ENCODE measurements around the gene DMAC2L. TPM values are rescaled to one million over a fixed set of nuclear protein-coding genes. Genes with fewer than 3 reads are reported as not detected.

DMAC2L gene
- polyA plus RNA-seq, 1 of the 3 experiments (the other 2 are of a cell fraction) = 20.3 TPM

GRCh38 chr14:50310445-50310844 lies 1.7 kb upstream of the DMAC2L start (continued):
- TF ChIP-seq SMC3 (IDR thresholded peaks at IDR 0.05; ENCODE audit: low read depth, low read length) (no peak), GABPA (IDR thresholded peaks at IDR 0.05; ENCODE audit: low read depth) (no peak)

GRCh38 chr14:50311337-50311971 lies 670 bp upstream of the DMAC2L start:
- TF ChIP-seq RFX5 (IDR thresholded peaks at IDR 0.05; ENCODE audit: low read length) (no peak), NFIC (IDR thresholded peaks at IDR 0.05; ENCODE audit: borderline replicate concordance) (no peak), CTCF (IDR thresholded peaks at IDR 0.05) (peak; percentile 51)
- H4K20me1 ChIP-seq (ENCODE audit: insufficient read depth) = no peaks in the 10 kb centered on the region
- peaks cover 47% of the 10 kb centered on the region for H3K79me2 ChIP-seq (ENCODE audit: insufficient read depth)
- peak overlapping the region; percentile 64 to 69 for H3K4me3 ChIP-seq (ENCODE audit: low read depth in 2 of 2, low read length in 1 of 2)
- peak overlapping the region; percentile 78 for H3K9ac ChIP-seq
- ChIA-PET CTCF (interaction anchor here (0.5 to 3.8 kb wide), 15 partner anchors 10 to 1077 kb away, joined by 3 to 25 read pairs (median 3); partner anchors contain the start of gene MAP4K5), POLR2A (interaction anchor here (0.9 to 2.0 kb wide), 6 partner anchors 10 to 250 kb away, joined by 3 to 7 read pairs (median 4); partner anchors contain the start of genes CDKL1 and VCPKMT)
- no peaks in the 10 kb centered on the region for H3K27me3 ChIP-seq (ENCODE audit: insufficient read depth)
- peaks cover 6 to 7% of the 10 kb centered on the region in 2 experiments; a peak in 2 of 4 replicates for H3K4me1 ChIP-seq (ENCODE audit: control insufficient read depth in 1 of 2, insufficient read depth in 2 of 2, low read depth in 1 of 2, low read length in 1 of 2)
- H3K36me3 ChIP-seq (replicated peaks in 1 of 2; ENCODE audit: control insufficient read depth in 1 of 2, insufficient read depth in 2 of 2, low read length in 1 of 2) = peaks cover 0 to 14% of the 10 kb centered on the region in 2 experiments
- no peaks in the 10 kb centered on the region for H3F3A ChIP-seq (replicated peaks; ENCODE audit: insufficient read depth)
- WGBS (ENCODE audit: low lambda C conversion rate) = 10% methylated on average over 13 of the region's 18 CpGs
- peaks cover 3% of the 10 kb centered on the region; the same call in 1 of the 2 replicates for H3K9me2 ChIP-seq
- H3K4me2 ChIP-seq = peak overlapping the region; percentile 91
- peak; percentile 87 for DNase-seq
- H3K27ac ChIP-seq (ENCODE audit: low read depth in 2 of 2, low read length in 1 of 2) = peak overlapping the region; percentile 53 to 89; a peak in 3 of 4 replicates
- H2AFZ ChIP-seq (ENCODE audit: low read depth) = peak overlapping the region; percentile 94
- no peaks in the 10 kb centered on the region for H3K9me3 ChIP-seq

DNA sequence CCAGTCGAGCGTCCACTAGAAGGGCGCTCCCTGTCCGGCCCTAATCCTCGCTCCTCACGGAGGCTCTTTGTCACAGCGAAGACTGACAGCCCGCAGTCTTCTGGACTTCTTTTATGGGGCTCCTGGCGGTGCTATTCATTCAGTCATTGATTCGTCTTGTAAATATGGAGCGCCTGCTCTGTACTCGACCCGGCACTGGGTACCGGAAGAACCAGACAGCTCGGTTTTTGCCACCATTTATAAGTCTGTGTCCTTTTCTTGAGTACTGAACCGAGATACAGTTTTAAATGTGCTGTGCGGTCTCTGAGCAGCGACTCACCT lies 570 bp downstream of the DMAC2L start:
- peaks cover 2% of the 10 kb centered on the region for H3F3A ChIP-seq (replicated peaks; ENCODE audit: insufficient read depth)
- under 1% methylated on average over 15 of the region's 18 CpGs for WGBS (ENCODE audit: low lambda C conversion rate)
- H3K9me2 ChIP-seq = peaks cover 1% of the 10 kb centered on the region; the same call in 1 of the 2 replicates
- H3K4me2 ChIP-seq = peak overlapping the region; percentile 91
- peaks cover 6 to 7% of the 10 kb centered on the region in 2 experiments; a peak in 2 of 4 replicates for H3K4me1 ChIP-seq (ENCODE audit: control insufficient read depth in 1 of 2, insufficient read depth in 2 of 2, low read depth in 1 of 2, low read length in 1 of 2)
- peak overlapping the region; percentile 71 for H2AFZ ChIP-seq (ENCODE audit: low read depth)
- no peaks in the 10 kb centered on the region for H3K9me3 ChIP-seq
- peak overlapping the region; percentile 64 to 69 for H3K4me3 ChIP-seq (ENCODE audit: low read depth in 2 of 2, low read length in 1 of 2)
- peak overlapping the region; percentile 78 for H3K9ac ChIP-seq
- ChIA-PET POLR2A (interaction anchor here (0.9 to 2.0 kb wide), 7 partner anchors 8 to 247 kb away, joined by 3 to 7 read pairs (median 4); partner anchors contain the start of genes ATL1, CDKL1, MAP4K5 and VCPKMT), CTCF (interaction anchor here (0.9 to 3.8 kb wide), 5 partner anchors 9 to 229 kb away, joined by 3 to 25 read pairs (median 7); partner anchors contain the start of gene MAP4K5)
- H3K79me2 ChIP-seq (ENCODE audit: insufficient read depth) = peaks cover 55% of the 10 kb centered on the region
- DNase-seq = no peak
- peaks cover 0 to 17% of the 10 kb centered on the region in 2 experiments for H3K36me3 ChIP-seq (replicated peaks in 1 of 2; ENCODE audit: control insufficient read depth in 1 of 2, insufficient read depth in 2 of 2, low read length in 1 of 2)
- no peak for TF ChIP-seq EP300 (IDR thresholded peaks at IDR 0.05; ENCODE audit: borderline replicate concordance in 1 of 2, low read depth in 1 of 2, low read length in 1 of 2)
- no peak for TF ChIP-seq CTCF (IDR thresholded peaks at IDR 0.05)
- TF ChIP-seq MXI1 (IDR thresholded peaks at IDR 0.05; ENCODE audit: low read depth, low read length) = no peak
- TF ChIP-seq YY1 (IDR thresholded peaks at IDR 0.05; ENCODE audit: low read depth) = peak; percentile 35; the same call in 1 of the 2 replicates
- peak; percentile 78; the same call in 1 of the 2 replicates for TF ChIP-seq POLR2AphosphoS5 (IDR thresholded peaks at IDR 0.05; ENCODE audit: low read depth, low read length)
- TF ChIP-seq PBX3 (IDR thresholded peaks at IDR 0.05) = peak; percentile 44; the same call in 1 of the 2 replicates
- TF ChIP-seq IRF3 (IDR thresholded peaks at IDR 0.05; ENCODE audit: low read depth, low read length) = no peak
- TF ChIP-seq RFX5 (IDR thresholded peaks at IDR 0.05; ENCODE audit: low read length) = no peak
- TF ChIP-seq MEF2A (IDR thresholded peaks at IDR 0.05; ENCODE audit: borderline replicate concordance, low read depth) = no peak
- peak overlapping the region; percentile 81 to 89 for H3K27ac ChIP-seq (ENCODE audit: low read depth in 2 of 2, low read length in 1 of 2)
- H3K27me3 ChIP-seq (ENCODE audit: insufficient read depth) = no peaks in the 10 kb centered on the region
- H4K20me1 ChIP-seq (ENCODE audit: insufficient read depth) = no peaks in the 10 kb centered on the region

Data from SK-N-SH (cell line).